ENCODE data around the gene PSMD2.

The PSMD2 gene

DNA sequence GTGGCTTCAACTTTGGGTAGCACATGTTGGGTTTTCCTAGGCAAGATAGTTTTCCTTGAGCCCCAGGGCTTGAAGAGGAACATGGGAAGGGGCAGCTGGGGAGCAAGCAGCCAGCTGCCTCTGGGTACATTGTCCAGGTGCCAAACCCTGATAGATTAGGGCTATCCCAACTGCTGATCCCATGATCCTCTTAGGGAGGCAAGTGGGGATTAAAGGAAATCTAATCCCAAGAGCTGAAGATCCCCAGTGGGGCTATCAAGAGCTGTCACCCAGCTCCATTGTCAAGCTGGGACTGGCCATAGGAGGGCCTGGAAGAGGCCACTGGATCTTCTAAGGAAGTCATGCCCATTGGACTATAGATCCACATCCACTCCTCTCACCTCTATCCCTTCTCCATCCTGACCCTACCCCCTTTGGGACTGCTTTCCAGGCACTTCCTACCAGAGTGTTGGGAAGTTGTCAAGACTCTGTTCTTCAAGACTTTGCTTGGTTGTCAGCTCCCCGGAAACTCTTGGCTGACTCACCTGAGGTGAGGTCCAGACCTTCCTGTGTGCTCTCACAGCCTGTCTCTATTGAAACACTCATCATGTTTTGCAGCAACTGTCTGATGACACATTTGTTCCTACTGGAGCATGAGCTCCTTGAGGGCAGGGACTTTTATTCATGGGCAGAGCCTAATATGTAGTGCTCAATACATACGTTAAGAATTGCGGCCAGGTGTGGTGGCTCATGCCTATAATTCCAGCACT is 43.6 kb upstream of the PSMD2 start:
- Histone ChIP-seq H3K9me3 (ENCODE audit: insufficient read depth, low read length) (no peaks in the 10 kb centered on the region), H3K4me1 (ENCODE audit: low read length) (peaks cover 5% of the 10 kb centered on the region), H3K36me3 (replicated peaks; ENCODE audit: low read depth, low read length) (no peaks in the 10 kb centered on the region), H3K9ac (ENCODE audit: low read length) (no peak overlapping the region), H3K27me3 (ENCODE audit: low read depth, low read length) (no peaks in the 10 kb centered on the region), H4K20me1 (ENCODE audit: insufficient read depth, low read length) (0 out of 2 replicates have a peak, but pooled peaks cover 2% of the 10 kb centered on the region), H2AFZ (ENCODE audit: low read depth, low read length) (no peak overlapping the region), H3K4me3 (ENCODE audit: low read length) (no peak overlapping the region), H3K27ac (ENCODE audit: low read length) (no peak overlapping the region), H3K4me2 (ENCODE audit: low read length) (no peak overlapping the region), H3K79me2 (ENCODE audit: low read length) (peaks cover 24% of the 10 kb centered on the region)
- no peak for TF ChIP-seq EZH2phosphoT487 (IDR thresholded peaks at IDR 0.05; ENCODE audit: low read depth)
- TF ChIP-seq, protein P1, sequence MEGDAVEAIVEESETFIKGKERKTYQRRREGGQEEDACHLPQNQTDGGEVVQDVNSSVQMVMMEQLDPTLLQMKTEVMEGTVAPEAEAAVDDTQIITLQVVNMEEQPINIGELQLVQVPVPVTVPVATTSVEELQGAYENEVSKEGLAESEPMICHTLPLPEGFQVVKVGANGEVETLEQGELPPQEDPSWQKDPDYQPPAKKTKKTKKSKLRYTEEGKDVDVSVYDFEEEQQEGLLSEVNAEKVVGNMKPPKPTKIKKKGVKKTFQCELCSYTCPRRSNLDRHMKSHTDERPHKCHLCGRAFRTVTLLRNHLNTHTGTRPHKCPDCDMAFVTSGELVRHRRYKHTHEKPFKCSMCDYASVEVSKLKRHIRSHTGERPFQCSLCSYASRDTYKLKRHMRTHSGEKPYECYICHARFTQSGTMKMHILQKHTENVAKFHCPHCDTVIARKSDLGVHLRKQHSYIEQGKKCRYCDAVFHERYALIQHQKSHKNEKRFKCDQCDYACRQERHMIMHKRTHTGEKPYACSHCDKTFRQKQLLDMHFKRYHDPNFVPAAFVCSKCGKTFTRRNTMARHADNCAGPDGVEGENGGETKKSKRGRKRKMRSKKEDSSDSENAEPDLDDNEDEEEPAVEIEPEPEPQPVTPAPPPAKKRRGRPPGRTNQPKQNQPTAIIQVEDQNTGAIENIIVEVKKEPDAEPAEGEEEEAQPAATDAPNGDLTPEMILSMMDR (IDR thresholded peaks at IDR 0.05; ENCODE audit: low read depth, low read length), result no peak

DNA sequence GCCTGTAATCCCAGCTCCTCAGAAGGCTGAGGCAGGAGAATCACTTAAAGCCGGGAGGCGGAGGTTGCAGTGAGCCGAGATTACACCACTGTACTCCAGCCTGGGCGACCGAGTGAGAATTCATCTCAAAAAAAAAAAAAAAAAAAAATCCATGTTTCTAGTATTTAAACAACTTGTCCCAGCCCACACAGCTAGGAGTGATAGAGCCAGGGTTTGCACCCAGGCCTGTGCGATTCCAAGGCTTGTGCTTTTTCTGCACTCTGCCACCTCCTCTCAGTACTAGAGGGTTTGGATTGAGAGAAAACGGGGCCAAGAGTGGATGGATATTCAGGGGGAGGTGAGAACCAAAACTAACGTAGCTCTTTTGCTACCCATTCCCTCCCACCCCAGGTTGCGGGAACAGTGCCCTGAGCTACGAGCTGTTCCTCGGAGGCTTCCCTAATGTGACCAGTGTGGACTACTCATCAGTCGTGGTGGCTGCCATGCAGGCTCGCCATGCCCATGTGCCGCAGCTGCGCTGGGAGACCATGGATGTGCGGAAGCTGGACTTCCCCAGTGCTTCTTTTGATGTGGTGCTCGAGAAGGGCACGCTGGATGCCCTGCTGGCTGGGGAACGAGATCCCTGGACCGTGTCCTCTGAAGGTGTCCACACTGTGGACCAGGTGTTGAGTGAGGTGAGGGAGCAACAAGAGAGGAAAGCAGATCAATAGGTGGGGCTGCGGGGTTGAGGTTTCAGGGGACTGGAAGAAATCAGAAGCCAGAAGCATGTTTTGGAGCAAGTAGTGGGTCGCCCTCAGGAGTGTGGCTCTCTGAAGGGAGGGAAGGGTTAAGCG is 41.7 kb upstream of the PSMD2 start:
- Histone ChIP-seq H2AFZ (ENCODE audit: low read depth, low read length) (no peak overlapping the region), H3K4me1 (ENCODE audit: low read length) (peaks cover 5% of the 10 kb centered on the region), H3K9ac (ENCODE audit: low read length) (no peak overlapping the region), H3K27ac (ENCODE audit: low read length) (no peak overlapping the region), H3K4me2 (ENCODE audit: low read length) (no peak overlapping the region), H3K36me3 (replicated peaks; ENCODE audit: low read depth, low read length) (no peaks in the 10 kb centered on the region), H3K9me3 (ENCODE audit: insufficient read depth, low read length) (no peaks in the 10 kb centered on the region), H3K4me3 (ENCODE audit: low read length) (no peak overlapping the region), H4K20me1 (ENCODE audit: insufficient read depth, low read length) (0 out of 2 replicates have a peak, but pooled peaks cover 2% of the 10 kb centered on the region), H3K27me3 (ENCODE audit: low read depth, low read length) (no peaks in the 10 kb centered on the region), H3K79me2 (ENCODE audit: low read length) (peaks cover 8% of the 10 kb centered on the region)
- no peak for TF ChIP-seq EZH2phosphoT487 (IDR thresholded peaks at IDR 0.05; ENCODE audit: low read depth)
- TF ChIP-seq, protein P1 (IDR thresholded peaks at IDR 0.05; ENCODE audit: low read depth, low read length), result no peak

DNA sequence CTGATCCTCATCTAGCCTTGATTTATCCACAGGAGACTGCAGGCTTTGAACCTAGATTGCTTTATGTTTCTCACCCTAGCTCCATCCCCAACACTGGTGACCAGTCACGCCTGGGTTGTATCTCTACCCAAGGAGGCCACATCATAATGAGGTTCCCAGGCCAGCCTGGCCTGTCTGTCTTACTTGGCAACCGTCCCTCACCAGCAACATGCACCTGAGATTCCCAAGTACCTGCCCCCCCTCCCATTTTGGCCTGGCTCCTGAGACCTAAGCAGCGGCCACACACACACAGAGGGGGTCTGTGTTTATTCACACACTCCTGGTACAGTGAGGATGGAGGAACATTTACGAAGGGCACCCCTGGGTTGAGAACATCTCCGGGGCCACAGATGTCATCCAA is 40.1 kb upstream of the PSMD2 start:
- Histone ChIP-seq H4K20me1 (ENCODE audit: insufficient read depth, low read length) (0 out of 2 replicates have a peak, but pooled peaks cover 2% of the 10 kb centered on the region), H3K9ac (ENCODE audit: low read length) (no peak overlapping the region), H3K4me1 (ENCODE audit: low read length) (no peaks in the 10 kb centered on the region), H3K9me3 (ENCODE audit: insufficient read depth, low read length) (no peaks in the 10 kb centered on the region), H3K4me3 (ENCODE audit: low read length) (no peak overlapping the region), H3K4me2 (ENCODE audit: low read length) (no peak overlapping the region), H3K27ac (ENCODE audit: low read length) (no peak overlapping the region), H3K27me3 (ENCODE audit: low read depth, low read length) (no peaks in the 10 kb centered on the region), H3K79me2 (ENCODE audit: low read length) (0 out of 2 replicates have a peak, but pooled peaks cover 2% of the 10 kb centered on the region), H2AFZ (ENCODE audit: low read depth, low read length) (no peak overlapping the region), H3K36me3 (replicated peaks; ENCODE audit: low read depth, low read length) (no peaks in the 10 kb centered on the region)
- TF ChIP-seq EZH2phosphoT487 (IDR thresholded peaks at IDR 0.05; ENCODE audit: low read depth), result no peak
- TF ChIP-seq, protein P1 (IDR thresholded peaks at IDR 0.05; ENCODE audit: low read depth, low read length), result no peak

DNA sequence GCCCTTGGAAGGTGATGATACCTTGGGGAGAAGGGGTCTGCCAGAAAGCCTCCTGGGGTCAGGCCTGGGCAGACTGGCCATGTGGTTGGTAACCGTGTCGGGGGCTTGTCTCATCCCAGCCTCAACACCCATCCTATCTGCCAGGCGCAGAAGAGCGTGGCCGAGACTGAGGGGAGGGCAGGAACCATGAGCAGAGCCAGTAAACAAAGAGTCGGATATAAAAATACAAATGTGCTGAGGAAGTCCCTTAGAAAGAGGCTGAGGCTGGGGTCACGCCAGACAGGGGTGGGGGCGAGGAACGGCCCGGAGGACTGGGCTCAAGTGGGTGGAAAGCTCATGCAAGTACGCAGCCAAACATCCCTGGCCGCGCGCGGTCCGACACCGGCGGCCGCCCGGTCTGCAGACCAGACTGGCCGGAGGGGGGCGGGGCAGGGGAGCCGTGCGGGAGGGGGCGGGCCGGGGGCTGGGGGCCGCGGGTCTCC is 39.6 kb upstream of the PSMD2 start:
- no peaks in the 10 kb centered on the region for H3K79me2 ChIP-seq (ENCODE audit: low read length)
- no peak overlapping the region for H3K27ac ChIP-seq (ENCODE audit: low read length)
- no peaks in the 10 kb centered on the region for H3K36me3 ChIP-seq (replicated peaks; ENCODE audit: low read depth, low read length)
- H4K20me1 ChIP-seq (ENCODE audit: insufficient read depth, low read length), result 0 out of 2 replicates have a peak, but pooled peaks cover 2% of the 10 kb centered on the region
- H3K4me2 ChIP-seq (ENCODE audit: low read length), result no peak overlapping the region
- no peak for TF ChIP-seq EZH2phosphoT487 (IDR thresholded peaks at IDR 0.05; ENCODE audit: low read depth)
- TF ChIP-seq, protein P1 (IDR thresholded peaks at IDR 0.05; ENCODE audit: low read depth, low read length), result no peak
- H3K27me3 ChIP-seq (ENCODE audit: low read depth, low read length), result no peaks in the 10 kb centered on the region
- H3K4me3 ChIP-seq (ENCODE audit: low read length), result no peak overlapping the region
- H3K9ac ChIP-seq (ENCODE audit: low read length), result no peak overlapping the region
- no peak overlapping the region for H2AFZ ChIP-seq (ENCODE audit: low read depth, low read length)
- no peaks in the 10 kb centered on the region for H3K4me1 ChIP-seq (ENCODE audit: low read length)
- no peaks in the 10 kb centered on the region for H3K9me3 ChIP-seq (ENCODE audit: insufficient read depth, low read length)
